HG03103 (cell line): ENCODE data around the gene SMOC2.

ENCODE experiments used
- ATAC-seq: cut with Tn5 transposase; IDR thresholded peaks from one replicate; pipeline ENCODE4 v1.9.1; 2021; ENCODE audit warnings: low read depth; ENCODE audit not compliant: unreplicated experiment

The SMOC2 gene

DNA sequence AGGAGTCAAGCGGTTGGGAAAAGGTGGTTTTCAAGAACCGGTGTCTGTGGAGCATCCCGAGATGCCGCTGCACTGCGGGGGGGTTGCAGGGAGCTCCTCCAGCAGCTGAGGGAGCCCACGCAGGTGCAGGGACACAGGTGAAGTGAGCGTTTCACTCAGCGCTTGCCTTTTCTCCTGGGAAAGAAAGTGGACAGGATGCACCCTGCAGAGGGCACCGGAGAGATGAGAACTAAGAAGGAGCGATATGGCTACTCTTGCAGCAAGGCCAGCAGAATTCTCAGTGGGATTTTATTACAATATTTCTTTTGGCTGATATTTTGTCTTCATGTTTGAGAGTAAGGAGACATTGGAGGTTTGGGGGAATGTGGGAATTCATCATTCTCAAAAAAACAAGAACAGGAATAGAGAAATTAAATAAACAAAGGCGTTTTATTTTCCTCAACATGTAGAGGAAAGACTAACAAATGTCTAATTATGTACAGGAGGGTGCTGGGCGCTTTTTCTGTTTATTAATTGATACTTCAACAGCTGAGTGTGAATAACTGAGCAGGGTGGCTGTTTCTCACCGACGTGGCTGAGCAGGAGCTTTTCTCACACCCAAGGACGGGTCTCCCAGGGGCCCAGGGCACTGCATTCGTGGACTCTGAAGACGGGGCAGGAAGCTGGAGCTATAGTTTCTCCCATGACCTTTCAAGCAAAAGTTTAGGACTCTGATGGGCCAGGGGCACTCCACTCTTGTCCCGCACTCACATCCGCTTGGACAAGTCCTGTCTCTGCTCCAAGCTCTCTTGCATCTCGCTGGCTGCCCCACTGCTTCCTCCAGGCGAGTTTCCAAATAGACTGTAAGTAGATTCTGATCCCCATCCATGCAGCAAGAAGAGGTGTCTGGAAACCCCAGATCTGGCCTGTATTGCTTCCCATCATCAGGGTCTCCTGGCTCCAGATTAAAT, 176.1 kb downstream of the SMOC2 start:
- no peak for ATAC-seq

DNA sequence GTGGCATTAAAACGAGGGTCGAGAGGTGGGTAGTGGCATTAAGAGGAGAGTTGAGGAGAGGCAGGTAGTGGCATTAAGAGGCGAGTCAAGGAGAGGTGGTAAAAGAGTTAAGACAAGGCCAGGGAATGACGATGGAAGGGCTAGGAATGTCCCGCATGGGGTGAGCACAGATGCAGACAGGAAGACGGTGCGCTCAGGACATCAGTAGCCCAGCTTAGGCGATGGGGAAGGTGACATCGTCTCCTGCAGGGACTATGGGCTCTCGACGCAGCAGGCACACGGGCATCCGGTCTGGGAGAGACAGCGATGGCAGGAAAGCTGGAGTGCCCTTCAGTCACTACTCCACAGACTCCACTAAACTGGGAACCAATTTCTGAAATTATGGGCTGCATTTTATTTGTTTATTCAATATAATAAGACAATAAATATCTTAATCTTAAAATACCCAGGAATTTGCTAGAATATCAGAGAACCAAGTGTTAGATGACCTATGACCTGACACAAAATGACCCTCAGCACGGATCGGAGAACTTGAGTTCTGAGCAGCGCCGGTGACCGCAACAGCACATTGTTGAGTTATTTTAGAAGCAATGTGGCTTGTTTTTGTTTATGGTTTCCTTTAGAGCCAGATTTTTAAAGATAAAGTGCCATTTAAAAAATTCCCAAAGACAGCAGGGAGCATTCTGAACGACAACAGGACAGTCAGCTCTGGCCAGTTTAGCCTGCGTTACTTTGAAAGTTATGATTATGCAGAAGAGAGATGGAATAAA, 177.7 kb downstream of the SMOC2 start:
- ATAC-seq, result no peak

DNA sequence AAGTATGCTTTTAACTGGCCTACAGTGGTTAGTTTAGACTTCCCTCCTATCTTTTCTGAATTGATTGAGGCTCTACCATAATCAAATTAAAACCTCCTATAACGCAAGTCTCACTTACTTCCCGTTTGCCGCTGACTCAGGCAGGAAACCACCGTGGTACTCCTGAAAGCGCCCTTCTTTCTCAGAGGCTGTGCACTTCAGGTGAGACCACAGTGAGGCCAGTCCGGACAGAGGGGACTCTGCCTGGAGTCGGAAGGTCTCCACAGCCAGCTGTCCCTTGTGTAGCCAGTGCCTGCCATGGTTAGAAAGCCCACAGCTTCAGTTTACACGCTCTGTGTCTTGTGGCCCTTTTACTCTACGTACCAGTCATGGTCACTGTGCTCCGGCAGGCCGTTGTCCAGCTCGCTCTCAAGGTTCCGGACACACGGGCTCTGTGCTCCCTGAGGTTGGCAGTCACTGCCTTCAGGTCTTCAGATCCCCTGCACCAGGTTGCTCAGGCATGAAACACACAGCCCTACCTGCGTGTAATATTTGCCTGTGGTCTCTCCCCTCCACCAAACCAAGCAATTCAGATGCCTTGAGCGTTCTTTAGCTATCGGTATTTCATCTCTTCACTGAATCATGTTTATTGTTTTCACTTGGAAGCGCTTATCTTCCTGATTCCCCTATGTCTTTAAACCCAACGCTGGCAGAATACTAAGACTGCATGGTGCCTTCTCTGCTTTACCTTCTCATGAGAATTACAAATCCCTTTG, 178.8 kb downstream of the SMOC2 start:
- no peak for ATAC-seq

DNA sequence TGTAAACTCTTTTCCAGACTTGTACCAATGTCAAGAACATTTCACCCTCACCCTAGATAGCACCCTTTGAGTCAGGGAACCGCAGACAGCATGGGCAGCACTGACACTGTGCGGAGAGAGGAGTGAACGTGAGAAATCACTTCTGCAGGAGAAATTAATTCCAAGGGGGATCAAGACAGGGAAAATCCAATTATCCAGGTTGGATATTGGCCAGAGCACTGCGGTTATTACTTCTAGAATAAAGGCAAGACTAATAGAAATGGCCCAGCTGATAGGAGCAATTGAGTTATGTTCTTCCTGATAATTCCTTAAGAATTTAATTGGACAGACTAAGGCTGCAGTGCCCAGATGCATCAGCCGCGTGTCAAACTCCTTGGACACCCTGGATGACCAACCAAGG, 179.6 kb downstream of the SMOC2 start:
- no peak for ATAC-seq

DNA sequence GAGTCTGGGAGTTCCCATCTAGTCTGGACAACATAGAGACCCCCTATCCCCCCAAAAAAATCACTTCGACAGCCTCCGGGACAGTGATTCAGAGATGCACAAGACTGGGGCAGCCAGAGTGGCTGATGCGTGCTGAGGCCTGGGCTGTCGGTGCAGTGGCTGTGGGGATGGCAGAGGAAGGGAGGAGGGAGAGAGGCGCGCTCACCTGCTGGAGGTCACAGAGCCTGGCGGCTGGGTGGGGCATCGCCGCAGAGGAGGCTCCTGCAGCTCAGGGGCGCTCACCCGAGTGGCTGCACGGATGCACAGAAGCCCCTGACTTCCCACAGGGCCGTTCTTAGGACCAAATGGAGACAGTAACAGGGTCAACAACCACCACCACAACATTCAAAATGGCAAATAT, 182.8 kb downstream of the SMOC2 start:
- ATAC-seq, result no peak

DNA sequence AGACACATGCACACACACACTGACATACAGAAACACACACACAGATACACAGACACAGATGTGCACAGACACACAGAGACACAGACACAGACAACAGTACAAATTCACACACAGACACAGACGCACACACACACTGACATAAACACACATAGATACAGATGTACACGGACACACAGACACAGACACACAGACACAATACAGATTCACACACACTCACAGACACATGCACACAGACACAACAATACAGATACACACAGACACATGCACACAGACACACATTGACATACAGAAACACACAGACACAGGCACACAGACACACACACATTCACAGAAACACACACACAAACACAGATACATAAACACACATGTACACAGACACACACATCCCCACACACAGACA, 183.6 kb downstream of the SMOC2 start:
- no peak for ATAC-seq

DNA sequence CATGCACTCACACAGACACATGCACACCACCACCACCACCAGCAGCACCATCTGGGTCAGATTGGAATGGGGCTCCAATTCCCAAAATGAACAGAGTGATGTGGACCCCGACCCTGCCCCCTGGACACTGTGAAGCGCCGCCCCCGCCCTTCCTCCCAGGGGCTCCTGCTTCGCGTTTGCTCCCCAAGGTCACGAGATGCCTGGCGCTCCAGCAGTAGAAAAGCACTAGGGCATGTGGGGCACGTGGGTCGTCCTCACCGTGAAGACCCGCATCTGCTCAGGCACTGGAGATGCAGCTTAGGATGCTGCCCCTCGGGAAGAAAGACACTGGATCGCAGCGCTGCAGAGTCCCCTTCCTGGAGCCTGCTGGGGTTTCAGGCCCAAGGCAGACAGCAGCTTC, 184.0 kb downstream of the SMOC2 start:
- ATAC-seq, result no peak

DNA sequence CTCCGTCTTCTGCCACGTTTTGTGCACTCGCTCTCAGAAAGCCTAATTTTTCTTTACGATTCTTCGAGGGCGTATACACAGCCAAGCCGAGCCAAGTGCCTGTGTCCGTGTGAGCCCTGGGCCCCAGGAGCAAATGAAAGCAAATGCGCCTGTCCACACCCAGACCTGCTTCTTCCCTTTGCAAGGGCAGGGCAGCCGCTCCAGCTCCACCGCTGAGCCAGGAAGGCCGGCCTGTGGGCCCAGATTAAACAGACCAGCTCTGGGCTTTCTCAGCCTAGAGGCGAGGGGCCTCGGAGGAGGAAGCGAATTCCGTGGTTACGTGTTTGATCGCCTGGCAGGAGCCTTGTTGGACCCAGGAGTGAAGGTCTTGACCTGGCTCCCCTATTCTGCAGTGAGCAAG, 184.6 kb downstream of the SMOC2 start:
- no peak for ATAC-seq

DNA sequence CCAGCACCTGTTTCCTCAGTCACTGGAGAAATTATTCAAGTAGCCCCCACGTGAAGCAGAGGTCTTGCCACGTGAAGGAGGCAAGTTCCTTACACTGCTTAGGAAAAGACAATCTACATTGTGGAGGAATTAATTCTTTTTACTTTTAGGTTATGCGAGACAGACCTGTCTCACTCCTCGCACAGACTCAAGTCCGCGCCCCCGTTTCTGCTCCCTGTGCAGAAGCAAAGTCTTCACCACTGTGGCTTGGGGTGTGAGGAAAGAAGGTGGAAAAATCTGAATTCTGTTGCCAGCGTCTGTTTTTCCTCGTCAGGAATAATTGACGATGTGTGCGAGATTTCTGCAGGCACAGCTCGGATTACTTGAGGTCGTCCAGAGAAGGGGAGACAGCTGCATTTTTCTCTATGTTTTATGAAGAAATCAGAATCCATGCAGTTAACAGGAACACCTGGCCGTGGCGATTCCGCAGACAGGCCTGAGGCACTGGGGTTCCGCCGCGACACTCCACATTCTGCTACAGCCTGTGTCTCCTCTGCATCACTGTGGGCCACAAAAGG, 185.1 kb downstream of the SMOC2 start:
- no peak for ATAC-seq

DNA sequence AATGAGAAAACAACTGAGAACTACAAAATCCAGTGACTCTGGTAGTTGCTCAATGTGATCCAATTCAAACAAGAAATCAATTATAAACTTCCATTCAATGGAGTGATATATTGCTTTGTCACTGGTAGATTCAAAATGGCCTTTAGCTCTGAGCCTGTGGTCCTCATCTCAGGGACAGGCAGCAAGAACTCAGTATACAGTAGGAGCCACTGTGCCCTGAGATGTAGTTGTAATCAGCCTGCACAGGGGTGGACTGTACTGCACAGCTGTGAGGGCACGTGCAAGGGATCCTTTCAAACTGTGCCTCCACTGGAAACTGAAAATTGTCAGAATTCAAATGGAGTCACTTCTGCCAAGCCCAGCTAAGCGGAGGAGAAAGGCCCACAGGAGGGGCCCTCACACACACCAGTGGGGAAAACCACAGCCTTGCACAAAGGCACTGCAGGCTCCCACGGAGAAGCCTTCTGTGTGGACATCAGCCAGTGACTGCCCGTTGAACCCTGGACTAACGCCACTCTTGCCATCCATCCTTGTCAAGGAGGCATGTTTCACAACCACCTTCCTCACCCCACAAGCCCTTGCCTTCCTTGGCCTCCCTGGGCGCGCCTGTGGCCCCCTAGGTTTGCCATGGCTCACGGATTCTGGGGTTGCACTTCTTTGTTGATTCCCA, 186.7 kb downstream of the SMOC2 start:
- no peak for ATAC-seq

DNA sequence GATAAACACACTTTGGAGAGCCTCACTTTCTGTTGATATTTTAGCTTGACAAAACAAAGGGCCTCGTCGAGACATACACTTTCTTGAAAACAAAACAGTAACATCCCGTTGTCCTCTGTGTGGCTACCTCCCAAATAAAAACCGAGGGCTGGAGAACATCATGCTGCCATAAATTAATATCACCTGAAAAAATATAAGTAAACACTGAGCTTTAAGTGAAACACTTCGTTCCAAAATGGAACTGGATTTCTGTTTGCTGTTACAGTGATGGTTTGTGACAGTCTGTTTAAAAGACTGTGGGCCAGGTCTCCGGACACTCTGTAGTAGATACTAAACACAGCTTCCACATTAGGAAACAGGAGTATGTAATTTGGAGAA, 187.2 kb downstream of the SMOC2 start:
- ATAC-seq, result no peak

DNA sequence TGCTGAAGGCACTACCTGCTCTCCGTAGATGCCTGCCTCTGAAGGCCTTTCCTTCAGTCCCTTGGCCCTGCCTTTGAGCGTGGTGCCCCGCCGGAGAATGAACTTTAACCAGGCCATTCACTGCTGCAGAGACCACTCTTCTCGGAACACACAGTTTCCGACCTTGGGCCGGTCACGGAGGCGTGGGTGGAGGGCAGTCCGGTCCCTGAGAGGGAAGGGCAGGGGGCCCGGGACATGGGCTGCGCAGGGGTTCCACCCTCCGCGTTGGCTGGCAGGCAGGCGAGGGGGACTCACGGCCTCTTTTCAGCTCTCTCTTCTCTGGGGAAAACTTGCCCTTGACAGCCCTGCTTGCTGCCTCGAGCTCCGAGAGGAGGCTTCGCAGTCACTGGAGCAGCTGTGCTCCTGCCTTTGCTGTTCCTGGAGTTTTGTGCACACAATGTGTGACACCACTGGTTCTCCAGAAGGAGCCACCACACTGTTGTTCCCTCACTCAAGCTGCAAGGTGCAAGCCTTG, 187.8 kb downstream of the SMOC2 start:
- no peak for ATAC-seq

DNA sequence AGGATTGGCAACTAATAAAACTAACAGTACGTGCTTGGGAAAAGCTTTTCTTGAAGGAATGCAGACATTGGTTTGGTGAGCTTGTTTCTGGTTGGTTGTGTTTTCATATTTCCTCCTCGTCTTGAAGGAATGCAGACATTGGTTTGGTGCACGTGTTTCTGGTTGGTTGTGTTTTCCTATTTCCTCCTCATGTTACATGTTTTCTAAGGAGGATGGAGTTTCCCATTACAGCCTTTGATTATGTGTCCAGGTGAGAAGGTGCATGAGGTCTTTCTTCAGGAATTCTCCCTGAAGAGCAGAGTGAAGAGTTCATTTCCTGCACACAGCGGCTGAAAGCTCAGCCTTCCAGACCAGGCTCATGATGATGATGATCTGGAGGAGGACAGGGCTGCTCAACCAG, 190.6 kb downstream of the SMOC2 start:
- ATAC-seq, result no peak

DNA sequence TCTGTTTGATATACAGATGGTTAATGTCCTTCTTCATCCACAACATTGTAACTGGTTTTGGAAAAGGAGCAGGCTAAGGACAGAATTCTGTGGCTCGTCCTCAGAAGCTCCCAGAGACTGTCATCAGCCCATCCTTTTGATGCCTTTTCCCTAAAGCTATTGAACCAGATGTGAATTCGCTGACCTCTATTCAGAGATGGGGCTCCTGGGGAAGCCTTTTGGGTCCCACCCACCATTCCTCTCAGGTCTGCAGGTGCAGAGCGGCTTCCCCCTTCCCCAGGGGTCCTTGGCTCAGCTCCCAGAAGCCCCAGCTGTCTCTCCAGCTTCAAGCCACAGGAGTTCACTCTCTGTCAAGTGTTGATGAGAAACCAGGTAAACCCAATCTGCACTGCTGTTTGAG, 191.7 kb downstream of the SMOC2 start:
- no peak for ATAC-seq

DNA sequence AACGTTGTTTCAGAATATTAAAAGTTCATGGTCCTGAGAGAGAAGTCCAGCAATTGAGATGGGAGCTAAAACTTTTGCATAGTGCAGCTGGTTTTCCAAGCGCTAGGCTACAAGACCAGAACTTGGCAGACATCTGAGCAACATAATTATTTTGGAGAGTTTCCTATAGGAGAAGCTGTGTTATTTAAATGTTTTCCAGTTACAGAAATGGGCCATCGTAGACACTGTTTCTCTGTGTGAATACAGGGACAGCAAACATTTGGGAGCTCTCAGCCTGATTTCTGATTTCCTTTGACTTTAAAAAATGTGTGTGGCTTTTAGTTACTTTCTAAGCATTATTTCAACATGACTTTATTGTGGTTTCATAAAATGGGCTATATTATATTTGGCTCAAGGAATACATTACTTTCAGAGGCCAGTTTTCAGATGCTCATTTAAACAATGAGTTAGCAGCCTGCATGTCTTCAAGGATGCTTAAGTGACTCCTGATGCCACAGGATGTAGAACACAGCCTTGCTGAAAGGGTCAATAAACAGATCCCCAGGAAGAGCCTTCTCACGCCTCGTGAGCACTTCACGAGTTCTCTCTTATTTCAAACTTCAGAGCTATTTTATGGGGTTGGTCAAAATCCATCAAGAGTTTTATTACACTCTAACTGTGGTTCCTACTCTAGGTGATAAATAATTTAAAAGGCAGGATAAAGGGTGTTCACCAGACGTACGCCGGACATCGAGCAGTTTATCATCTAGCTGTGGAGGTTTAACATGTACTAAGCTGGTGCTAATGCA, 193.8 kb downstream of the SMOC2 start:
- ATAC-seq, result no peak

DNA sequence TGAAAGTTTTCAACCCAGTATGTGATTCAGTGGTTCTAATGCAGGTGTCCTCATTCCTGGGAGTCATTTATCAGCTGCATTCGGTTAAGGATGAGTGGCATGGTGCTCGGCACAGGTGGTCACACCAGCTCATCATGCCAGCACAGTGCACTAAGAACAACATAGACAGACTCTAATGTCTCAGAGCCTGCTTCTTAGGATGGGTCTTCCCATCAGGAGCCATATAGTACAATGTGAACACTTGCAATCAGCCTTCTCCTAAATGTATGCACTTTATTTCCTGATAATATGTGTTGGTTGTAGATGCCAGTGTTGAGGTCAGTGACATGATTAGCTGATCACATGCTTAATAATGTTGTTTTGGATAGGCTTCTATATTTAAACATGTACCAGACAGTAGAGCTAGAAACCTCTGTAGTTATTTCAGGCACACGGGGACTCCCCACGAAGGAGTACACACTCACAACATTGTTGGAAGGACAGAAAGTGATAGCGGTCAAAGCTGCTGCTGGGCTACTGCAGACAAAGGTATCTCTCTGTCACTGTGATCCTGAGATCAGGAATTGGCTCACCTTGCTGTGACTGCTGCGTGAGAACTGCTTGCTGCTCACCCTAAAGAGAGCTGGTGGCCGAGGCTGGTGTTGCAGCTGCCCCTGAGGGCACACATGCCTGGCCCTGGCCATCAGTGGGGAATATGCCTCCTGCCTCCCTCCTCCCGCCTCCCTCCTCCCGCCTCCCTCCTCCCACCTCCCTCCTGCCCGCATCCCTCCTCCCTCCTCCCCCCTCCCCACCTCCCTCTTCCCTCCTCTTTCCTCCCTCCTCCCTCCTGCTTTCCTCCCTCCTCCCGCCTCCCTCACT, 195.4 kb downstream of the SMOC2 start:
- ATAC-seq, result no peak

DNA sequence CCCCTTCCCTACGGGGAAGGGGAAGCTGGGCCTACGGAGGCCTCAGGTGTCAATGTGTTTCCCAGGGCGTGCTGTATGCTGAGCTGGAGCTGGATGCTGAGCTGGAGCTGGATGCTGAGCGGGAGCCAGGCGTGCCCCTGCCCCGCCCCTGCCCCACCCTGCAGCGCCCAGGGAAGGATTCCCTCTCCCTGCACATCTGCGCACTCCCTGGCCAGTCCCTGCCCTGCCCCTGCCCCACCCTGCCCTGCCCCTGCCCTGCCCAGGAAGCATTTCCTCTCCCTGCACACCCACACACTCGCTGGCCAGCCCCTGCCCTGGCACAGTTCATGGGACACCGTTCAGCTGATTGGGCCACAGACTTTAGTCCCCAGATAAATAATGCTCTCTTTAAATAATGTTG, 196.8 kb downstream of the SMOC2 start:
- ATAC-seq, result no peak

DNA sequence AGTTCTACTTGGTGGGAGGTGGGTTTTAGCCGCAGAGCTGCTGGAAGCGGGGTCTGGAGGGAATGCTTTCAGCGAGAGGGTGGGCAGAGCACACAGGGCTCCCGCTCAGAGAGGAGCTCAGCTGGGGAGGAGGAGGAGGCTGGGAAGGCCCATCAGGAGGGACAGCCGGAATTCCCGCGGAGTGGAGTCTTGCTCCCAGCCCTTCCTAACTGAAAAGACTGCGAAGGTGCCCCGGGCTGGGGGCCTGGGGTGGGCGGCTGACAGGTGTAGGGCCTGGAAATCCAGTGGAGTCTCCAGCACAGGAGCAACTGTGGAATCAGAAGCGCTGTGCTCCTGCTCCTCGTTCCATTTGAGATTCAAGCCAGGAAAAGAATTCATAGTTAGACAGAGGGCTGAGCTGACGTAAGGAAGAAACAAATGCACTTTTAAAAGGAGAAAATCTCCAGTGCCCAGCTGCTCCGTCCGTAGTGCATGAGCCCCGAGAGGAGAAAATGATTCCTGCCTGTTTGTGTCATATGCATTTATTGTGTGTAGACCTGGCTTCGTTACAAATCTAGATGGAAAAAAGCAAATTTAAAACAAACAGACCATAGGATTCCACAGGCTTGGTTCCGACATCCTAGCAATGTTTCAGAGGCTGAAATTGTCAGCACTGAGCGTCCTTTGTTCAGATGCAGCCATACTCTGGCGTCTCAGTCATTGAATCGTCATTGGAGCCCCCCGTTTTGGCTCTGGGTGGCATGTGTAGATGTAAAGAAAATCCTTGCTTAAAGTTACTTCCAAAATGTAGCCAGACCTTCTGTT, 197.7 kb downstream of the SMOC2 start:
- no peak for ATAC-seq
